Keratinocyte (primary cell): ENCODE data around the gene TBC1D28. TPM values are rescaled to one million over a fixed set of nuclear protein-coding genes. Genes with fewer than 3 reads are reported as not detected.
A peak's percentile ranks its signal among the peaks of the same experiment; 100 is the strongest.
"Not testable (repeated sequence)": the region's sequence is repeated elsewhere in the genome, so short reads cannot be mapped to it uniquely, and the experiment has no call there.

Experiments
- DNase-seq: peaks from one replicate; pipeline ENCODE4 v3.0.0-alpha.2; 2011; ENCODE audit warnings: low read depth, missing footprints, low spot score
- FAIRE-seq: peaks from 2 replicates; lab custom pipeline; 2011; peaks lifted over from hg19 to GRCh38; lab: Jason Lieb, UNC
- H2AFZ ChIP-seq: 2 replicates; pipeline ENCODE4 v1.6.0; 2012; ENCODE audit warnings: low read length, control low read depth, inconsistent platforms; ENCODE audit not compliant: control insufficient read depth
- H3K27ac ChIP-seq: 2 replicates; pipeline ENCODE4 v1.5.1; 2011; ENCODE audit warnings: low read length; ENCODE audit not compliant: control insufficient read depth, insufficient read depth
- H3K27me3 ChIP-seq: 3 replicates; pipeline ENCODE4 v1.6.0; 2011; ENCODE audit warnings: low read length; ENCODE audit not compliant: control insufficient read depth, insufficient read depth; ENCODE audit errors: extremely low read depth
- H3K36me3 ChIP-seq, 2 experiments: 2 replicates in 1 of 2; 3 replicates in 1 of 2; pipeline ENCODE4 v1.5.1; 2011; ENCODE audit warnings: low read length in 2 of 2, mild to moderate bottlenecking in 1 of 2; ENCODE audit not compliant: control insufficient read depth in 2 of 2, insufficient read depth in 2 of 2; ENCODE audit errors: extremely low read depth in 1 of 2
- H3K4me1 ChIP-seq: 3 replicates; pipeline ENCODE4 v1.5.1; 2011; ENCODE audit warnings: low read length; ENCODE audit not compliant: control insufficient read depth, insufficient read depth; ENCODE audit errors: extremely low read depth
- H3K4me2 ChIP-seq: 3 replicates; pipeline ENCODE4 v1.6.0; 2011; ENCODE audit warnings: low read depth, low read length; ENCODE audit not compliant: control insufficient read depth, insufficient read depth; ENCODE audit errors: extremely low read depth
- H3K4me3 ChIP-seq, 3 experiments: fragments of 200-600 bp in 1 of 3; sonication (generic) in 1 of 3; 2 replicates in 2 of 3; 3 replicates in 1 of 3; pipeline ENCODE4 v1.5.1; 2011 to 2016; ENCODE audit warnings: low read length in 3 of 3, mild to moderate bottlenecking in 3 of 3, control low read depth in 2 of 3, inconsistent platforms in 1 of 3, low read depth in 1 of 3, mixed read lengths in 1 of 3, mixed run types in 1 of 3, moderate library complexity in 1 of 3; ENCODE audit not compliant: control insufficient read depth in 2 of 3, insufficient read depth in 2 of 3; ENCODE audit errors: extremely low read depth in 1 of 3
- H3K79me2 ChIP-seq: 2 replicates; pipeline ENCODE4 v1.6.0; 2012; ENCODE audit warnings: low read length; ENCODE audit not compliant: control insufficient read depth, insufficient read depth
- H3K9ac ChIP-seq: 3 replicates; pipeline ENCODE4 v1.6.0; 2011; ENCODE audit warnings: low read length; ENCODE audit not compliant: control insufficient read depth, insufficient read depth; ENCODE audit errors: extremely low read depth
- H3K9me1 ChIP-seq: 3 replicates; pipeline ENCODE4 v1.6.0; 2011; ENCODE audit warnings: low read length; ENCODE audit not compliant: control insufficient read depth, insufficient read depth; ENCODE audit errors: extremely low read depth
- H3K9me3 ChIP-seq: 2 replicates; pipeline ENCODE4 v1.5.1; 2012; ENCODE audit warnings: low read depth, low read length; ENCODE audit not compliant: control insufficient read depth
- H4K20me1 ChIP-seq: 3 replicates; pipeline ENCODE4 v1.6.0; 2011; ENCODE audit warnings: low read length; ENCODE audit not compliant: control insufficient read depth, insufficient read depth; ENCODE audit errors: extremely low read depth
- dilution Hi-C: fragments of 300-500 bp; cut with MboI; formaldehyde crosslinking; loops from one replicate; pipeline ENCODE4 v1.7.0; 2020; ENCODE audit warnings: low sequenced_read_pairs; ENCODE audit not compliant: extremely low pct_ligation_motif_present
- polyA plus RNA-seq, 5 experiments: library from polyadenylated mRNA; depleted of rRNA in 3 of 5; stranded (reverse) in 3 of 5; stranded (forward) in 1 of 5; unstranded in 1 of 5; fragments of >200 nt; gene quantifications; 1 replicate in 1 of 5; 2 replicates in 3 of 5; 3 replicates in 1 of 5; pipeline versions ENCODE4 v1.2.1 to v1.2.3, GENCODE V29; 2011 to 2012; ENCODE audit warnings: missing spikeins in 2 of 5, low read depth in 1 of 5, low replicate concordance in 1 of 5

Gene TBC1D28
- polyA plus RNA-seq, 1 donor (not counting 4 experiments of a cell fraction or from before 2014, with no cell fraction given): not detected

DNA sequence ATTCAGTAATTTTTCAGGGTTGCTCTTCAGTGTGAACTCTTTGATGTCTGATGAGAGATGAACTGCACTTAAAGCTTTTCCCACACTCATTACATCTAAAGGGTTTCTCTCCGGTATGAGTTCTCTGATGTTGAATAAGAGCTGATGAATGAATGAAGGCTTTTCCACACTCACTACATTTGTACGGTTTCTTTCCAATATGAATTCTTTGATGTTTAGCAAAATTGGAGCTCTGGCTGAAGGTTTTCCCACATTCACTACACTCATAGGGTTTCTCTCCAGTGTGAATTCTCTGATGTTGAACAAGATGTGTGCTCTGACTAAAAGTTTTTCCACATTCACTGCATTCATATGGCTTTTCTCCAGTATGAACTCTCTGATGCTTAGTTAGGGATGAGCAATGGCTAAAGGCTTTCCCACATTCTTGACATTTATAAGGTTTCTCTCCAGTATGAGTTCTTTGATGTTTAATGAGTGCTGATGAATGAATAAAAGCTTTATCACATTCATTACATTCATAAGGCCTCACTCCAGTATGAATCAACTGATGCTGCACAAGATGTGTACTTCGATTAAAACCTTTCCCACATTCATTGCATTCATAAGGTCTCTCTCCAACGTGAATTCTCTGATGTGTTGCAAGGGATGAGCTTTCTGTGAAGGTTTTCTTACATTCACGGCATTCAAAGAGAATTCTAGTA, 17.9 kb upstream of the TBC1D28 start:
- H3K36me3 ChIP-seq, H4K20me1 ChIP-seq, H2AFZ ChIP-seq, DNase-seq, H3K27ac ChIP-seq, H3K4me1 ChIP-seq, H3K4me2 ChIP-seq, H3K9ac ChIP-seq, dilution Hi-C loops, H3K27me3 ChIP-seq, H3K9me1 ChIP-seq, H3K9me3 ChIP-seq, H3K4me3 ChIP-seq, H3K79me2 ChIP-seq: not testable (repeated sequence)
- peak; percentile 63 for FAIRE-seq

DNA sequence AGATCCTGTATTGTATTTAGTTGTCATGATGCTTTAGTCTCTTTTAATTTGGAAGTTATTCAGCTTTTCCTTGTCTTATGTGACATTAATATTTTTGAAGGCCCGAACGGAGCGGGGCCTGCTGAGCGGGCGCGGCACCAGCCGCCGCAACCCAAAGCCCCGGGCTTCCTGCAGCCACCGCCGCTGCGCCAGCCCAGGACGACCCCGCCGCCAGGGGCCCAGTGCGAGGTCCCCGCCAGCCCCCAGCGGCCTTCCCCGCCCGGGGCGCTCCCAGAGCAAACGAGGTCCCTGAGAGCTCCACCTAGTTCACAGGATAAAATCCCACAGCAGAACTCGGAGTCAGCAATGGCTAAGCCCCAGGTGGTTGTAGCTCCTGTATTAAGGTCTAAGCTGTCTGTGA, 5.9 kb upstream of the TBC1D28 start:
- FAIRE-seq, H3K36me3 ChIP-seq, H3K9me3 ChIP-seq, H4K20me1 ChIP-seq, H3K4me3 ChIP-seq, H3K9ac ChIP-seq, H3K4me2 ChIP-seq, H3K79me2 ChIP-seq, H3K27ac ChIP-seq, H3K4me1 ChIP-seq, dilution Hi-C loops, H2AFZ ChIP-seq, H3K27me3 ChIP-seq, DNase-seq, H3K9me1 ChIP-seq: not testable (repeated sequence)

DNA sequence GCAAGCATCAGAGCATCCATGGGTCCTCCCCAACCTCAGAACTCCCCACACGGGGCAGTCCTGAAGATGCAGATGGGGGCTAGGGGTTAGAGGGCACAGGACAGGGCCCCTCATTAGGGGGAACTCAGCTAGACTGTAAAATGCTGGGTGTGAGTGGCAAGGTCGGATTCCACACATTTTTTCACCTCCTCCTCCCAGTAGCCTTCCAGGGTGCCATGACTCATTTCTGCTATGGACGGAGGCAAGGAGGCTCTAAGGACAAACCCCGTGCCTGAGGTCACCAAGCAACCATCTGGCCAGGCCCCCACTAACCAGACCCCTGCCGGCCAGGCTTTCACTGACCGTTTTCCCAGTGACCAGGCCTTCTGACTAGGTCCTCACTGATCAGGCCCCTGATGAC, 1.1 kb downstream of the TBC1D28 start:
- H3K79me2 ChIP-seq, H3K4me3 ChIP-seq, H3K27ac ChIP-seq, FAIRE-seq, H2AFZ ChIP-seq, H3K4me1 ChIP-seq, H3K9me3 ChIP-seq, H3K9ac ChIP-seq, H4K20me1 ChIP-seq, DNase-seq, H3K36me3 ChIP-seq, H3K9me1 ChIP-seq, dilution Hi-C loops, H3K27me3 ChIP-seq, H3K4me2 ChIP-seq: not testable (repeated sequence)

DNA sequence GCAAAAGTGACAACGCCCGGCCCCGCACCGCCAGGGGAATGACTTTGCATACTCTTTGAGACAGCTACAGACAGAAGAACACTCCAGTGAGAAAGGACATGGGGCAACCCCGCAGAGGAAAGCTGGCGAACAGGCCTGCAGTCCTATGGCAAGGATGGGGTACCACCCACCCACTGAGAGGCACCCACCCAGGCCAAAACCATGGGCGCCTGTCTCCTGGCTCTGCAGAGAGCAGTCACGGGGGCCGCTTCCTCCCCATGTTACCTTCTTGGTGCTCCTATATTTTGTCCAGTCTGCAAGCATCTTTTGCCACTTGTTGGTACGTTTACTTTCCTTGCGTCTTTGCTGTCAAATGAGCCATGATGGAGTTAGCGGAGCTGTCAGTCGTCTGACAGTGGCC, 5.8 kb downstream of the TBC1D28 start:
- H3K79me2 ChIP-seq, FAIRE-seq, DNase-seq: not testable (repeated sequence)

DNA sequence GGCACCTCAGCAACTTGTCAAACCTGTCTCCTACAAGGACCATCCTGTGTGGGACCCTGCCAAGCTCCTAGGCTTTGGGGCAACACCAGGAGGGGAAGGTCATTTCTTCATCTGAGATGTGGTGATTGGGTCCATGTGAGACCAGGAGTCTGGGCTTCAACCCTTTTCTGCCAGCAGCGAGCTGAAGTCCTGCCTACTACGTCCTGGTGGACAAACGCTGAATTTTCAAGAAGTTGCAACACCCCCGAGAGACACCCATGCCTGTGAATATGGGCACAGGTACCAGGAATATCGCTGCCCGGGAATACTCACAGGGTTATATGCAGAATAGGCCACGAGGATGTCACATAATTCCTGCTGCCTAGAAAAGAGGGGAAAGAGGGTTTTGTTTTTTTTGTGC, 8.0 kb downstream of the TBC1D28 start:
- H3K9ac ChIP-seq, H2AFZ ChIP-seq, H3K79me2 ChIP-seq, DNase-seq, H3K9me1 ChIP-seq, H3K36me3 ChIP-seq, H3K9me3 ChIP-seq, H3K27me3 ChIP-seq, dilution Hi-C loops, H3K4me1 ChIP-seq, H3K4me3 ChIP-seq, H3K4me2 ChIP-seq, H4K20me1 ChIP-seq, H3K27ac ChIP-seq, FAIRE-seq: not testable (repeated sequence)

More for the DNA sequence above, 5.8 kb downstream of the TBC1D28 start:
- H2AFZ ChIP-seq, H3K27me3 ChIP-seq, dilution Hi-C loops, H3K9me3 ChIP-seq, H3K4me3 ChIP-seq, H3K27ac ChIP-seq, H3K9me1 ChIP-seq, H3K36me3 ChIP-seq, H3K9ac ChIP-seq, H4K20me1 ChIP-seq, H3K4me2 ChIP-seq, H3K4me1 ChIP-seq: not testable (repeated sequence)
